Left colon (tissue), 2 donors: ENCODE measurements around the gene E2F7. TPM values are rescaled to one million over a fixed set of nuclear protein-coding genes. Genes with fewer than 3 reads are reported as not detected.

Experiments
- ATAC-seq: fragments of 200-7000 bp; cut with Tn5 transposase; one replicate; pipeline ENCODE4 v1.9.1; 2020; ENCODE audit warnings: mild to moderate bottlenecking, moderate library complexity
- DNase-seq, 2 donors: peaks; one replicate each; pipeline ENCODE4 v3.0.0-alpha.2; 2020
- intact Hi-C, 2 donors: fragments of 100-400 bp; cut with DNase I in 1 of 2; cut with micrococcal nuclease in 1 of 2; formaldehyde crosslinking; loops; one replicate each; pipeline versions ENCODE4 v1.11.2 to v1.14.0; 2022; cut with DNase I, micrococcal nuclease
- total RNA-seq, 2 donors: library from RNA; stranded (reverse); fragmentation: NEBNext Ultra II Directional; extraction: Animal tissue kit (Norgen Biotek cat#: 25700); gene quantifications; one replicate each; pipeline ENCODE4 v1.2.1, GENCODE V29; 2021
- donor health status: DM: no; HTN: no; CAD: no.
- donor health status: DM: yes; HTN: yes; CAD: no.

E2F7 gene
- total RNA-seq, 2 donors from 2014 or later, result 0.95 to 3.3 TPM

DNA sequence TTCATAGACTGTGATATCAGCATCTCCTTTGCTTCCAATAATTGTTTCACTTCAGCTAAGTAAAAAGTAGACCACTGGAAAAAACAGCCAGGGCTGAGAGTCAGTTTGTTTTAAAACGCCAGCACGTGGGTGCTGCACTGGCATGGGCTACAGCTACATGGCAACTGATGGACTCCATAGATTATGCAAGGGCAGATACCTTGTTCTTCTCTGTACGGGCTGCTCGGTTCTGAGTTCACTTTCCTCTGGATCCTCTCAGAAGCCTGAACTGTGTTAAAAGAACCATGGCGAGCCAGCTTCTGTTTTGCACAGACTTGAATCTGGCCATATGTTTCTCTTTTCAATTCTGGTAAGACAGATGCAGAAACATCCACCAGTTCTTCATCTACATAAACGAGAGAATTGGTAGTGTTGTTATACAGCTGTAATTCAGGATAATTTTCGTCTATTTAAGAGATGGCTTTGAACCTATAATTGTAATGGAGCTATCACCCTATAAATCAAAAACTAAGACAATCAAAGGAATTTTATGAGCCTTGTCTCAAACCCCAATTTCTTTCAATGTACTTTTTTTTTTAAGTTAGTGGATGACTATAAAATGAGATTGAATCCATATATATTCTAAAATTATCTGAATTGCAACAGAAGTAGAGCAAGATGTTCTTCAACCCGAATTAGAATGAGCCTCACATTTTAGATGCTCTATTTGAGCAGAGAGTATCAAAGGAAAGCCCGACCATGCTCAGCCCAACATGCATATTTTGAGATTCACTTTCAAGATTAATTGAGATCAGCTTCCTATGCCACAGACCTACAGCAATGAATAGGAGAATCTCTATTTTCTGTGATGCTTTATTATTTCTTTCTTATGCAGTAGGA lies 31.5 kb downstream of the E2F7 start:
- intact Hi-C loops, result no loop called here
- DNase-seq (no peak), ATAC-seq (no peak)

DNA sequence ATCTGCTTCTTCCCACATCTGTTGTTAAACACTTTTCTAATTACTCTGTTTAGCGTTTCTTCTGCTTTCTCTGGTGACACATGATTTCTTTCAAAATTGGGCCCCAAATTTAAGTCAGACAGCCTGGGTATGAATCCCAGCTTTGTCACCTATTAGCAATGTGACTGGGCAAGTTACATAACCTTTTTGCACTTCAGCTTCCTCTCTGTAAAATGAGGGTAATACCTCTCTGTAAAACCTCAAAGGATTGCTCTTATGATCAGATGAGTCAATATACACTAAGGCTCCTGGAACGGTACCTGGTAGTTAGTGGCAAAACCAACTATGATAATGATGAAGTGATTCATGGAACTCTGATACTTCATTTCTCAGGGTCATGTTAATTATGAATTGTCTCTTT lies 33.0 kb downstream of the E2F7 start:
- no peak for DNase-seq
- ATAC-seq, result no peak
- intact Hi-C loops, result no loop called here

DNA sequence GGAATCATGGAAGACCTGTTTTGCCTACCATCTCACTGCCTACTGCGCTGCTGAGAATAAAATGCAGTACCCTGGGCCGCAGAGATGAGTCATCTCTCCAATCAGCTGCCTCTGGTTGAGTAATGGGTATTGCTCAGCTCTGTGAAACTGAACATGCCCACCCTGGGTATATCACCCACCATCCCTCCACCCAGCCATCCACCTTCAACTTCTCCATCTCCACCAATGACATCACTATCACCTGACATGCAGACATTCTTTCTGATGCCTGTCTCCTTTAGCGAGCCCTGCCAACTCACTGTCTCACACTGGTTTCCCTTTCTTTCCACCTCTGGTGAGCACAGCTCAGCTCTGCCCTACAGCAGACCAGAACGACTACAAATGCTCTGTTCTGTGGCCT lies 33.6 kb downstream of the E2F7 start:
- no peak for ATAC-seq

DNA sequence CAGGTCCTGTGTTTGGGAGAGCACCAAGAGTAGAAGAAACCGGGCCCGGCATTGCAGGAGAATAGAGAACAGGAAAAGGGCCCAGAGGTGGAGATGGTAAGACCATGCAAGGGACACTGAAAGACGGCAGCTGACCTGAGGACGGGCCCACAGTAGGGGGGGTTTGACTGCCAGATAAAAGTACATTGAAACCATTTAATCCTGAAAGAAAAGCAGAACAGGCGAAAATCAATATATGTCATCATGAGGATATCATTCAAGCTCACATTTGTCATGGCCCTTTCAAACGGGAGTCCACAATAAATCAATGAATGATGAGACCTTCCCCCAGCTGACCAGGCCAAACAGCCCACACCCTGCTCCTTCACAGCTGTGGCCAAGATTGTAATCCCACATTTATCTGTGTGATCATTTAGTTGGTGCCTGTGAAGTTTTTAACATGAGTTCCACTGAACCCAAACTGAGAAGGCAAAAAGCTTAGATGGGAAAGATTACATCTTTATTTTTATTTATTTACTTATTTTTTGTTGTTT lies 39.5 kb downstream of the E2F7 start:
- DNase-seq, result no peak
- intact Hi-C loops, result no loop called here

More for the DNA sequence above, 33.6 kb downstream of the E2F7 start:
- DNase-seq, result no peak
- intact Hi-C loops, result no loop called here

DNA sequence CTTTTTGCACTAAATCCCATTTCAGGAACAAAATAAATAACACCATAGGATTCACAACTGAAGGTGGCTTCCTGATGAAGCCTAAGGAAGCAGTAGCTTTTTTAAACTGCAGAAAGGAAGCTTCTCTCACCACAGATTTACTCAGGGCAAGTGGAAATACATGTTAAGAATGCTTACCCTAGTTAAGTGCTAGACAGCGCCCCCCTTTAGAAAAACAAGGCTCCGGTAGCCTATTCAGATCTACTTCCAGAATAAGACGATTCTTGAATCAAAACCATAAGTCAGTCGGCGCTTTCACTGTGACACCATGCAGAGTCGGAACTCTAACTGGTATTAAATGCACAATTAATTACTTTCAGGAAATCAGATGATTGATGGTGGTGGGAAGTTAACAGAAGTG lies 41.9 kb downstream of the E2F7 start:
- ATAC-seq, result no peak
- intact Hi-C loops, result no loop called here
- no peak for DNase-seq

More for the DNA sequence above, 39.5 kb downstream of the E2F7 start:
- no peak for ATAC-seq

DNA sequence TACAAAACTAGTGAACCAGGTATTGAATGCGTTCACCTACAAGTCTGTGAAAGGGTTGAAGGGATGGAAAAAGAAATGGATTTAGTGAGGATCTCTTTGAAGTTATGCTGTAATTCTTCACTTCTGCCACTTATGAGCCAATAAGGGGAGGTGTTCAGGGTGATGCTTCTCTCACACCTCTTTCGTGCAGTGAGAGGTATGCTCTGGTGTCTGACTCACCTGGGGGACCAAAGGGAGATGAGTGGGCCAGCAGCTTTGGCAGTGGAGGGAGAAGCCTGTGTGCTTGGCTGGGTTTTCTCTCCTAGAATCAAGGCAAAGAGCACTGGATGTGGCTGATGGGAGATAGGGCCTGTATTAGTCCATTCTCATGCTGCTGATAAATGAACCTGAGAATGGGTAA lies 45.4 kb downstream of the E2F7 start:
- intact Hi-C loops, result no loop called here
- DNase-seq, result no peak
- ATAC-seq, result no peak

DNA sequence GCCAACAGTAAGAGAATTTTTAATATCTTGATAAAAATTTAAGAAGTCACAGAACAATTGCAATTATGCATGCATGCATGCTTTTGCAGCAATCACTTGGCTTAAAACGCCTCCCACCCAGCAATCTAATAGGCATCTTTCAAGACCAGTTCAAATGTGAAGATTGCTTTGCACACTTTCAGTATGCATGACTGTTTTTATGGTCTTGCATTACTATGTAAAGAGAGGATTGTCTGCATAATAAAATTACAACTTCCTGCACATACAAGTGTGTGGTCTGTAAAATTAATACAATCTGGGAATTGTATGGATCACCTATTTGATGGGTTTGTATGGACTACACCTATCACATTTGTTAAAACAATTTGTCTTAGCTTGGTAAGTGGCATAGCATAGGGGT lies 48.8 kb downstream of the E2F7 start:
- ATAC-seq (peak; percentile 85), DNase-seq (no peak)
- intact Hi-C loops, result no loop called here

DNA sequence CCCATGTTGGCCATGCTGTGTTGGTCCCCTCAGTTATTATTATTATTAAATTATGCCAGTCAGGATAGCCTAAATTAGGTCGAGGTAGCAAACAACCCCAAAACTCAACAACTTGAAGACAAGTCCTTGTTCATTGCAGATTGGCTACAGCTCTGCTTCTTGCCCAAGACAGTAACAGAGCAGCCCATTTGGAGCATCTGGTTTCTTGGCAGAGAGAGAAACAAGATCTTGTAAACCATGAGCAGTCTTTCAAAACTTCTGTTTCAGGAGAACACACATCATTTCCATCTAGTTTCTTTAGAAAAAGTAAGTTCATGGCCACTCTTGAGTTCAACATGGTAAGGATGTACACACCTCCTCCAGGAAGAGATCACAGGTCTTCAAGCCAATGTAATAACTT lies 52.3 kb downstream of the E2F7 start:
- no peak for ATAC-seq
- no peak for DNase-seq
- intact Hi-C loops, result no loop called here

DNA sequence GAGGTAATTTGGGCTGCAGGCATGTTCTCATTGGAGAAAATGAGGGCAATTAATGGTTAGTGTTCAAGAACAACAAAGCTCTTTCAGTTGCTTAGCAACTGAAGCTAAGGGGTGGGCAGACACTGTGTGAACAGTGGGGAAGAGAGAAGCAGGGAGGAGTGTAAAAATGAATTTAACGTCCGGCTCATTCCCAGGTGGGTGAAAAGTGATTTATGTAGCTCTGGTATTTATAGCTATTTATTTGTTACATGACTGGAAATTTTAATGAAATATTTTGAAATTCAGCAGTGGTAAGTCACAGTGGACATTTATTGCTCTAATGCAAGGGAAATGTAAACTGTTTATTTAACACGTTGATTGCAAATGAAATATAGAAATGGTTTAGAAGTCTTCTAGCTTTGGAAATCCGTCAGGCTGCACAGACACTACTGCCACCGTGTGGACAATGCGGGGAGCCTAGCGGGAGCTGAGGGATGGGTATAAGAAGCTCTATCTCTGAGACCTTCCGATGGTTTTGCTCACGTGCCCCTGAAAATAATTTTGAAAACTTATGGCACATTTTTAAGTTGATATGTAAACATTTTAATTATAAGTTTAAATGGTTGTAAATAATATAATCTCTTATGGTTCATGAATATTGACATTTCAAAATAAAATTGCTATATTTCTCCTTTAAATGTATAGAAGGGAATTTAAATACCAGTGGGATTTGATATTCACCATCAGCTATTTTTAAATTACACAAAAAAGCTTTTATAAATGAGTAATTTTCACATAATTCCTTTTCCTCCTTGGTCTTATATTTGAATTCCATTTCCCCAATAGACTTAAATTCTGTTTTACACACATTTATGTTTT lies 54.4 kb downstream of the E2F7 start:
- intact Hi-C loops, result no loop called here
- peak; percentile 81 for ATAC-seq
- peak; percentile 55 to 74 for DNase-seq

DNA sequence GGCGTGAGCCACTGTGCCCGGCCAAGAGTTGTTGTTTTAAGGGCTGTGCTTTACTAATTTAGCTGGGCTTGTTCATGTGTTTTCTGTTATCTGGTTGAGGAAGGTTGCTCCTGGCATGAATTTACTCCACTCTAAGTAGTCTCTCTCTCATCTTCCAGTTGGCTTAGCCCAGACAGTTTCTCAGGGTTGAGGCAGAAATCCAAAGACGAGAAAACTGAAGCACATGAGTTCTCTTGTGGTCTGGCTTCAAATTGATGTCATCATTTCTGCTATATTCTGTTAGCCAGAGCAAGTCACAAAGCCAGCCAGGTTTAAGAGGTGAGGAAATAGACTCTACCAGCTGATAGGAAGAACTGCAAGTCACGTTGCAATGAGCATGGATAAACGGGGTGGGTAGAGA lies 57.9 kb downstream of the E2F7 start:
- DNase-seq (no peak), ATAC-seq (no peak)
- intact Hi-C loops, result no loop called here

DNA sequence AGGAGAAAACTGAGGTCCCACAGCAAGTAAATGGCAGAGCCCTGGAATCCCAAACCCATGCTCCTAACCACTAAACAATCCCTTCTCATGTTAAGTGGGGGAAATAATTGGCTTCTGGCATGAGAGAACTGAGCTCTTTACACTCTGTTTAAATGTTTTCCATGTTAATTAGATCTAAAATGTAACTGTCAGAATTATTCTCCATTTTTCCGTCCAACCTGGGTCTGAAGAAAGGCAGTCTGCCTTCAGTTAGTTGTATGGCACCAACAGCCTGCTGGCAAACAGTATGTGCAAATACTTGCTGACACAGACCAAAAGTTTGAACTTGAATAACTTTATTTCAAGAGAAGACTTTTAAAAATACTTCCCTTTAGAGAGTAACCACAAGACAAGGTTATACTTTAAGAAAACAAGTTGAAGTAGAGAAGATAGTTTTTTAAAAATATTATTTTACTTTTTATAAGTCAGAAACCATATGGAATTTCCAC lies 59.7 kb downstream of the E2F7 start:
- DNase-seq, result no peak
- no peak for ATAC-seq
- intact Hi-C loops, result no loop called here

DNA sequence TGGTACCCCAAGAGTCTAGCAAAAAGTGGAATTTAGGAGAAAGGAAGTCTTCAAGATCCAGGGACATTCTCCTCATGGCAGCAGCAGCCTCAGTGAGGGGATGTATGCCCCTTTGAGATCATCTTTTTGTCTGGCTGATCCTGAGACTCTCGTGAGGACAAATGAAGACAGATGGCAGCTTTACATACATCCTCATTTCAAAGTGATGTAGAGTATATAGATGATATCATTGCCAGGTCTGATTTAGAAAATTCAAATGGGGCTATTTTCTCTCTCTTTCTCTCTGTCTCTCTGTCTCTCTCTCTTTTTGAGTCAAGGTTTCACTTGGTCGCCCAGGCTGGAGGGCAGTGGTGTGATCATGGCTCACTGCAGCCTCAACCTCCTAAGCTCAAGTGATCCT lies 61.5 kb downstream of the E2F7 start:
- DNase-seq (no peak), ATAC-seq (no peak)
- intact Hi-C loops, result no loop called here

DNA sequence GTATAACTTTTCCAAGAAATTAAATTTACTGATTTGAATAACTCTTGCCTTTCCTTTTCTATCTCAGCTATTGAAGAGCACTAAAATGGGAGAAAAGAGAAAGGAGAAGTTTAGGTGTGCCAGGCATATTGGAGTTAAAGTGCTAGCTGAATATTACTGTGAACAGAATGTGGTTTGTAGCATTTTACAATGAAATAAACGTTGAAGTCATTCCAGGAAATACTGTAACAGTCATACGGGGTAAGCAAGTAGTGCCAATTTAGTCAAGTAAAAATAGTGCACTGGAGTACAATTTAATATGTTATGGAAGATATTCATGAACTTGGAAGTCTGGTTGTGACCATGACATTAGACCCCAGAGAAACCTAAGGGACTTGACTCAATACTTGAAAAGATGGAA lies 62.1 kb downstream of the E2F7 start:
- intact Hi-C loops, result no loop called here
- DNase-seq (no peak), ATAC-seq (no peak)

DNA sequence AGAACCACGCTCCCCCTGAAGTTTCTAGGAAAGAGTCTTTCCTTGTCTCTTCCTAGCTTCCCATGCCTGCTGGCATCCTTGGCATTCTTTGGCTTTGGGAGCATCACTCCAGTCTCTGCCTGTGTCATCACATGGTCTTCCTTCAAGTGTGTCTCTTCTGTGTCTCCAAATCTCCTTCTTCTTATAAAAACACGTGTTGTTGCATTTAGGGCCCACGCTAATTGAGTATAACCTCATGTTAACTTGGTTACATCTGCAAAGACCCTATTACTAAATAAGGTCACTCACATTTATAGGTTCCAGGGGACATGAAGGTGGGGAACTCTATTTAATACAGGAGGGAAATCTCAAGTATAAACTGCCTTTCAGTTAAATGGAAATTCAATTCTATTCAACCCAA lies 63.0 kb downstream of the E2F7 start:
- no peak for DNase-seq
- no peak for ATAC-seq
- intact Hi-C loops, result no loop called here

DNA sequence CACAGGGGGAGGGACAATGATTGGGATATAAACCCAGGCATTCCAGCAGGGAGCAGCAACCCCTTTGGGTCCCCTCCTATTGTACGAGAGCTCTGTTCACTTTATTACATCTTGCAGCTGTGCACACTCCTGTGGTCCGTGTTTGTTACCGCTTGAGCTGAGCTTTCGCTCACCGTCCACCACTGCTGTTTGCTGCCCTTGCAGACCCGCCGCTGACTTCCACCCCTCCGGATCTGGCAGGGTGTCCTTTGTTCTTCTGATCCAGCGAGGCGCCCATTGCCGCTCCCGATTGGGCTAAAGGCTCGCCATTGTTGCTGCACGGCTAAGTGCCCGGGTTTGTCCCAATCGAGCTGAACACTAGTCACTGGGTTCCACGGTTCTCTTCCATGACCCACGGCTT lies 64.1 kb downstream of the E2F7 start:
- intact Hi-C loops, result no loop called here
- ATAC-seq, result no peak

DNA sequence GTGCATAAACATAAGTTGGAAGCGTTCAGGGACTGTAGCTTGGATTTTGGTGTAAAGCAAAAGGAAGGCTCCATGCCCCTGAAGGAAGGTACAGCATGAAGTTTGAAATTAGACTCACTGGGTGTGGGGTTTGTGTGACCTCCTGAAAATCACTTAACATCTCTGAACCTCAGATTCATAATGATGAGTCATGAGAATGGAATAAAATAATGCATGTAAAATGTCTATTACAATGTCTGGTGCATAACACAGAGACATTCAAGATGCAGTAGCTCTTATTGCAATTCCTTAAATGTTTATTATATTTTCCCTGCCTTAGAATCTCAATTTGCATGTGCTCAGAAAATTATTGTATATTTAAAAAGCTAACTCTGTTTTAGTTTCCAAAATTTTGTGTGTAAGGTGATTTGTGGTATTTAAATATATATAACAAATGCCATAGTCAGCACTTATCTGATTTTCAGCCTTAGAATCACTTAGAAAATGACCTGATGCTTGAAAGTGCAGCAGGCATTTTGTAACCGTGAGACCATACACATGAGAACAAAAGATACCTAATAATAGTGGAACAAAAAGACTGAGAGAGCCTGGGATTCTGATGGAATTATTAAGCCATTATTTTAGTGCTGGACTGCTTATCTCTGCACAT lies 66.3 kb downstream of the E2F7 start:
- DNase-seq (no peak), ATAC-seq (no peak)

More for the DNA sequence above, 64.1 kb downstream of the E2F7 start:
- DNase-seq, result no peak

DNA sequence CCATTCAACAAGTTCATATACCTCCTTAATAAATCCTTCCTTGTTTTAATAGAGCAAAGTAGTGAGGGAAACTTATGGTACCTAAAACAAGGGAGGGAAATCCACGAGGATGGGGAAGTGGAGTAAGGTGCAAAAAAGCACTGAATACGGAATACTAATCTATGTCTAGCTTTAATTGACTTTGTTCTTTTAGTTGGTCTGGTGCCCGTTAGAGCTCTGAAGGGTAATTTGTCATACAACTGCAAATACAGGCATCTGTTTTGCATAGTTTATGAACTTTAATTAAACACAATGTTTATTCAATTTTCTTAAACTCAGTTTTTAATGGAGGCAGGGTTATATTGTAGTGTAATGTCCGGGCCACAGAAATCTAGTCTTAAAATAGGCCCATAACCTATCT lies 67.0 kb downstream of the E2F7 start:
- no peak for DNase-seq
- no peak for ATAC-seq
- intact Hi-C loops, result no loop called here

More for the DNA sequence above, 66.3 kb downstream of the E2F7 start:
- intact Hi-C loops, result no loop called here

DNA sequence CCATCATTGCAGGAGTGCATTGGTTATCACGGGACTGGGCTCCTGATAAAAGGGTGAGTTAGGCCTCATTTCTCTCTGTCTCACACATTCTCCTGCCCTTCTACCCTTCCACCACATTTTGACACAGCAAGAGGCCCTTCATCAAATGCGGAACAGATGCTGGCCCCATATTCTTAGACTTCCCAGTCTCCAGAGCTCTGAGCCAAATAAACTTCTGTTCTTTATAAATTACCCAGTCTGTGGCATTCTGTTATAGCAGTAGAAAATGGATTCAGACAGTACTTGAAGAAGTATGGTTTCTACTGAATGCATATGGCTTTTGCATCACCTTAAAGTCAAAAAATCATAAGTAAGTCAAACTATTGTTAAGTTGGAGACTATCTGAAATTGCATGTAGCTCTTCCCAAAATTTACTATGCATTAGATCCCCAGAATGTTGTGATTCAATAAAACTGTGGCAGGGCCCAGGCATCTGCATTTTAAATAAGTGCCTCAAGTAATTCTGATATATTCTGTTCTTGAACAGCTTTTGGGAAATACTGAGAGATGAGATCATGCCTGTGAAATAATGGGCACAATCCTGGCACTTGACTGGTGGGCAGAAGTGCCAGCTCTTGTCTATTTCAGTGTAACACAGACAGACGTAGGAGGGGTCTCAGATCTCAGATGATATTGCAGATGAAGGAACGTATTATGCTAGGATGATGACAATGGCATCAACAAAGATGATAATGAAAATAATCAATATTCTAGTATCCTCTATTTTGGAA lies 68.2 kb downstream of the E2F7 start:
- ATAC-seq (no peak), DNase-seq (no peak)
- intact Hi-C loops, result no loop called here

DNA sequence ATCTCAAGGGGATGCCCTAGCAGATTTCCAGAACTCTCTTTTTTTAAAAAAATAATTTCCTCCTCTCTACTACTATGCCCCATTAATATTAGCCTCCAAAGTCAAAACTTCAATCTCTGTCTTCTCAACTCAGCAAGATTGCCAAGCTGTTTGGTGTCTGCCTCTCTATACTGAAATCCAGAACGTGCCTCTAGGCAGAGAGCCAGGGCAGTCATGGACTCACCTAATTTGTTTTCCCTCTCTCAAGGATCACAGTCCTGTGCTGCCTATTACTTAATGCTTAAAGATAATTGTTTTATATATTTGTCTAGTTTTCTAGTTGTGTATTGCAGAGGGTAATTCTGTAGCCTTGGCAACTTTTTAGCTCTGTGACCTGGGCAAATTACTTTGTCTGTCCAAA lies 74.7 kb downstream of the E2F7 start:
- no peak for DNase-seq
- intact Hi-C loops, result no loop called here
- no peak for ATAC-seq
